GM12892 (cell line): ENCODE results near the gene G6PC1.

Experiments used
- POLR2A ChIP-seq: IDR thresholded peaks from 2 replicates; pipeline ENCODE4 v1.6.1; 2011; ENCODE audit warnings: low read depth, low read length, control low read depth
- POLR2AphosphoS5 ChIP-seq: IDR thresholded peaks from 2 replicates; pipeline ENCODE4 v1.6.1; 2011; ENCODE audit warnings: low read depth, low read length, control low read depth
- TAF1 ChIP-seq: IDR thresholded peaks from 2 replicates; pipeline ENCODE4 v1.6.1; 2011; ENCODE audit warnings: low read depth, mild to moderate bottlenecking, control low read depth, low read length, borderline replicate concordance

DNA sequence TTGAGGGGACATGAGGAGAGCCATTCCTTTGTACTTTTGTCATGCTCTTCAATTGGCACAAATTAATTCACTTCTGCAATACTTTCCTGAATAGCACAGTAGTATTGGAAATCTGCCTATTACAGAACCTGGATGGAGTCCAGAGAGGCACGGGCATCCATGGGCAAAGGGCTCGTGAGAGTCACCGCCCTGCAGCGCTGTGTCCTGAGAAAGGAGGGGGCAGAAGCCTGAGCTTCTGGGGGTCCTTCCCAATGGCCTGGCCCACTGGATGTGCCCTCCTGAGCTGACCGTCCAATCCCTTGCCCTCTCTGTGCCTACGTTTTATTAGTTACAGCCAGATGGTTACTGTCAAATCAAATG, 3.5 kb downstream of the G6PC1 start:
- TF ChIP-seq POLR2A (no peak), POLR2AphosphoS5 (no peak), TAF1 (no peak)
